SK-N-SH (cell line): ENCODE data around the gene TBRG1. TPM values are rescaled to one million over a fixed set of nuclear protein-coding genes. Genes with fewer than 3 reads are reported as not detected.

Experiments
- CTCF ChIA-PET: fragments of 300-600, 350-600 bp; formaldehyde crosslinking; extraction: SDS; loops from one replicate; lab custom pipeline; 2021; lab: Yijun Ruan, JAX
- POLR2A ChIA-PET: fragments of 350-600 bp; sonication (Branson Sonifier 250); formaldehyde crosslinking; extraction: SDS; loops from one replicate; lab custom pipeline; 2020; ENCODE audit warnings: antibody characterized with exemption, inconsistent platforms; lab: Yijun Ruan, JAX
- DNase-seq: peaks from one replicate; pipeline ENCODE4 v3.0.0; 2012
- H2AFZ ChIP-seq: fragments of 200-600 bp; sonication (generic); 2 replicates; pipeline ENCODE4 v1.8.1; 2016; ENCODE audit warnings: antibody characterized with exemption, mild to moderate bottlenecking, low read depth
- H3F3A ChIP-seq: fragments of 200-600 bp; sonication (generic); replicated peaks from 2 replicates; pipeline ENCODE3; 2016; ENCODE audit warnings: antibody characterized with exemption, mild to moderate bottlenecking; ENCODE audit not compliant: insufficient read depth
- H3K27ac ChIP-seq, 2 experiments: fragments of 200-500 bp in 1 of 2; fragments of 200-600 bp in 1 of 2; sonication (Bioruptor generic) in 1 of 2; sonication (generic), shearing (Covaris generic) in 1 of 2; 2 replicates each; pipeline versions ENCODE4 v1.5.1 to v1.6.1; 2014 to 2016; ENCODE audit warnings: low read depth in 2 of 2, inconsistent platforms in 1 of 2, low read length in 1 of 2, mild to moderate bottlenecking in 1 of 2, mixed read lengths in 1 of 2
- H3K27me3 ChIP-seq: fragments of 200-600 bp; sonication (generic), shearing (Covaris generic); 2 replicates; pipeline ENCODE4 v1.6.1; 2016; ENCODE audit warnings: mixed run types; ENCODE audit not compliant: insufficient read depth
- H3K36me3 ChIP-seq, 2 experiments: fragments of 200-500 bp in 1 of 2; fragments of 200-600 bp in 1 of 2; sonication (Bioruptor generic) in 1 of 2; sonication (generic) in 1 of 2; replicated peaks in 1 of 2; 2 replicates each; pipeline versions ENCODE3 to v1.5.1; 2014 to 2016; ENCODE audit warnings: low read length in 1 of 2, mild to moderate bottlenecking in 1 of 2; ENCODE audit not compliant: insufficient read depth in 2 of 2, control insufficient read depth in 1 of 2
- H3K4me1 ChIP-seq, 2 experiments: fragments of 200-500 bp in 1 of 2; fragments of 200-600 bp in 1 of 2; sonication (Bioruptor generic) in 1 of 2; sonication (generic), shearing (Covaris generic) in 1 of 2; 2 replicates each; pipeline versions ENCODE4 v1.5.1 to v1.6.1; 2014 to 2016; ENCODE audit warnings: low read depth in 1 of 2, low read length in 1 of 2, mixed run types in 1 of 2; ENCODE audit not compliant: insufficient read depth in 2 of 2, control insufficient read depth in 1 of 2
- H3K4me2 ChIP-seq: fragments of 200-600 bp; sonication (generic), shearing (Covaris generic); 2 replicates; pipeline ENCODE4 v1.6.1; 2017; ENCODE audit warnings: mixed run types
- H3K4me3 ChIP-seq, 2 experiments: fragments of 200-500 bp in 1 of 2; fragments of 200-600 bp in 1 of 2; sonication (Bioruptor generic) in 1 of 2; sonication (generic), shearing (Covaris generic) in 1 of 2; 2 replicates each; pipeline versions ENCODE4 v1.5.1 to v1.8.1; 2014 to 2016; ENCODE audit warnings: low read depth in 2 of 2, inconsistent platforms in 1 of 2, low read length in 1 of 2, mild to moderate bottlenecking in 1 of 2, mixed read lengths in 1 of 2, moderate library complexity in 1 of 2
- H3K79me2 ChIP-seq: fragments of 200-600 bp; sonication (generic); 2 replicates; pipeline ENCODE4 v1.8.1; 2017; ENCODE audit warnings: mild to moderate bottlenecking; ENCODE audit not compliant: insufficient read depth
- H3K9ac ChIP-seq: fragments of 200-600 bp; sonication (generic); 2 replicates; pipeline ENCODE4 v1.6.1; 2017; ENCODE audit warnings: mixed run types
- H3K9me2 ChIP-seq: fragments of 200-600 bp; sonication (generic); 2 replicates; pipeline ENCODE4 v1.6.1; 2017; ENCODE audit warnings: mixed run types
- H3K9me3 ChIP-seq: fragments of 200-600 bp; sonication (generic); 2 replicates; pipeline ENCODE4 v1.6.1; 2017; ENCODE audit warnings: mixed run types, mild to moderate bottlenecking, moderate library complexity
- H4K20me1 ChIP-seq: fragments of 200-600 bp; sonication (generic); 2 replicates; pipeline ENCODE4 v1.6.1; 2017; ENCODE audit warnings: mild to moderate bottlenecking, mixed run types; ENCODE audit not compliant: insufficient read depth
- EP300 ChIP-seq, 2 experiments: IDR thresholded peaks; 2 replicates each; pipeline versions ENCODE4 v1.4.0 to v1.6.1; 2012; ENCODE audit warnings: borderline replicate concordance in 1 of 2, low read depth in 1 of 2, low read length in 1 of 2
- GATA2 ChIP-seq: sonication (generic); formaldehyde crosslinking; IDR thresholded peaks from 2 replicates; pipeline ENCODE4 v1.5.0; 2020; ENCODE audit warnings: mild to moderate bottlenecking, missing genetic modification reagents
- IRF3 ChIP-seq: fragments of 150-350 bp; IDR thresholded peaks from 2 replicates; pipeline ENCODE4 v1.6.1; 2016; ENCODE audit warnings: mild to moderate bottlenecking, low read depth, low read length
- MXI1 ChIP-seq: IDR thresholded peaks from 2 replicates; pipeline ENCODE4 v1.6.1; 2012; ENCODE audit warnings: mild to moderate bottlenecking, low read depth, low read length, improper control_type of control experiment
- NFIC ChIP-seq: IDR thresholded peaks from 2 replicates; pipeline ENCODE4 v1.4.0; 2012; ENCODE audit warnings: borderline replicate concordance
- RFX5 ChIP-seq: IDR thresholded peaks from 2 replicates; pipeline ENCODE4 v1.6.1; 2012; ENCODE audit warnings: mild to moderate bottlenecking, improper control_type of control experiment, low read length
- RXRA ChIP-seq: IDR thresholded peaks from 2 replicates; pipeline ENCODE4 v1.4.0; 2012; ENCODE audit warnings: low read depth, mild to moderate bottlenecking, borderline replicate concordance
- SMC3 ChIP-seq: IDR thresholded peaks from 2 replicates; pipeline ENCODE4 v1.6.1; 2012; ENCODE audit warnings: low read depth, low read length, improper control_type of control experiment
- TAF1 ChIP-seq: IDR thresholded peaks from 2 replicates; pipeline ENCODE4 v1.6.1; 2012; ENCODE audit warnings: low read depth, mild to moderate bottlenecking, low read length, moderate library complexity, borderline replicate concordance
- TCF12 ChIP-seq: IDR thresholded peaks from 2 replicates; pipeline ENCODE4 v1.4.0; 2012
- USF1 ChIP-seq: IDR thresholded peaks from 2 replicates; pipeline ENCODE4 v1.4.0; 2012; ENCODE audit warnings: low read depth, borderline replicate concordance
- USF2 ChIP-seq: fragments of 150-350 bp; IDR thresholded peaks from 2 replicates; pipeline ENCODE4 v1.6.1; 2017; ENCODE audit warnings: antibody characterized with exemption, low read length, low read depth, borderline replicate concordance
- YY1 ChIP-seq: IDR thresholded peaks from 2 replicates; pipeline ENCODE4 v1.4.0; 2012; ENCODE audit warnings: low read depth, mild to moderate bottlenecking
- WGBS: methylation state at CpG from one replicate; pipeline ENCODE4 v1.1.6; 2017; ENCODE audit warnings: low lambda C conversion rate; 5-methylcytosine and 5-hydroxymethylcytosine counted together
- polyA plus RNA-seq, 3 experiments: library from polyadenylated mRNA; depleted of rRNA; stranded (reverse); fragments of >200 nt; gene quantifications; 2 replicates each; pipeline ENCODE4 v1.2.3, GENCODE V29; 2012
- TF ChIP-seq, protein P1 (sequence below): IDR thresholded peaks from 2 replicates; pipeline ENCODE4 v1.4.0; 2012; ENCODE audit warnings: low read depth, borderline replicate concordance
- TF ChIP-seq, protein P2 (sequence below): IDR thresholded peaks from 2 replicates; pipeline ENCODE4 v1.6.1; 2012; ENCODE audit warnings: mild to moderate bottlenecking, low read depth, low read length, moderate library complexity

Gene TBRG1
- polyA plus RNA-seq, 1 of the 3 experiments (the other 2 are of a cell fraction), result 22.0 TPM

GRCh38 chr11:124640666-124641065, 18.0 kb downstream of the TBRG1 start (continued):
- TF ChIP-seq IRF3 (no peak), RXRA (no peak), GATA2 (no peak), USF1 (no peak)
- TF ChIP-seq, protein P1, sequence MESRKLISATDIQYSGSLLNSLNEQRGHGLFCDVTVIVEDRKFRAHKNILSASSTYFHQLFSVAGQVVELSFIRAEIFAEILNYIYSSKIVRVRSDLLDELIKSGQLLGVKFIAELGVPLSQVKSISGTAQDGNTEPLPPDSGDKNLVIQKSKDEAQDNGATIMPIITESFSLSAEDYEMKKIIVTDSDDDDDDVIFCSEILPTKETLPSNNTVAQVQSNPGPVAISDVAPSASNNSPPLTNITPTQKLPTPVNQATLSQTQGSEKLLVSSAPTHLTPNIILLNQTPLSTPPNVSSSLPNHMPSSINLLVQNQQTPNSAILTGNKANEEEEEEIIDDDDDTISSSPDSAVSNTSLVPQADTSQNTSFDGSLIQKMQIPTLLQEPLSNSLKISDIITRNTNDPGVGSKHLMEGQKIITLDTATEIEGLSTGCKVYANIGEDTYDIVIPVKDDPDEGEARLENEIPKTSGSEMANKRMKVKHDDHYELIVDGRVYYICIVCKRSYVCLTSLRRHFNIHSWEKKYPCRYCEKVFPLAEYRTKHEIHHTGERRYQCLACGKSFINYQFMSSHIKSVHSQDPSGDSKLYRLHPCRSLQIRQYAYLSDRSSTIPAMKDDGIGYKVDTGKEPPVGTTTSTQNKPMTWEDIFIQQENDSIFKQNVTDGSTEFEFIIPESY, result no peak

DNA sequence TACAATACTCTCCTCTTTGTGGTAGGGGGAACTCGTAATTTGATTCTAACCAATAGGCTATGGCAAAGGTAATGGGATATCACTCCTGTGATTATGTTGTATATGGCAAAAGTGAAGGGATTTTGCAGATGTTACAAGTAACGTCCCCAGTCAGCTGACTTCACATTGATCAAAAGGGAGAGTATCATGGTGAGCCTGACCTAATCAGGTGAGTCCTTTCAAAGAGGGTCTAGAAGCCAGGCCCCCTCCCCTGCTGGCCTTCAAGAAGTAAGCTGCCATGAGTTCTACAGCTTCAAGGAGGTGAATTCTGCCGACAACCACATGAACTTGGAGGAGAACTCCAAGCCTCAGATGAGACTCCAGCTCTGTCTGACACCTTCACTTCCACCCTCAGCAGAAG, 20.0 kb downstream of the TBRG1 start:
- H4K20me1 ChIP-seq, result no peaks in the 10 kb centered on the region
- H3K9me2 ChIP-seq, result no peaks in the 10 kb centered on the region
- TF ChIP-seq EP300 (IDR thresholded peaks at IDR 0.05; ENCODE audit: borderline replicate concordance in 1 of 2, low read depth in 1 of 2, low read length in 1 of 2), result no peak
- no peak for TF ChIP-seq NFIC
- no peak for TF ChIP-seq SMC3
- TF ChIP-seq TCF12, result no peak
- TF ChIP-seq MXI1, result no peak
- no peak for TF ChIP-seq TAF1
- TF ChIP-seq YY1, result no peak
- no peak for TF ChIP-seq USF2
- TF ChIP-seq, protein P2, sequence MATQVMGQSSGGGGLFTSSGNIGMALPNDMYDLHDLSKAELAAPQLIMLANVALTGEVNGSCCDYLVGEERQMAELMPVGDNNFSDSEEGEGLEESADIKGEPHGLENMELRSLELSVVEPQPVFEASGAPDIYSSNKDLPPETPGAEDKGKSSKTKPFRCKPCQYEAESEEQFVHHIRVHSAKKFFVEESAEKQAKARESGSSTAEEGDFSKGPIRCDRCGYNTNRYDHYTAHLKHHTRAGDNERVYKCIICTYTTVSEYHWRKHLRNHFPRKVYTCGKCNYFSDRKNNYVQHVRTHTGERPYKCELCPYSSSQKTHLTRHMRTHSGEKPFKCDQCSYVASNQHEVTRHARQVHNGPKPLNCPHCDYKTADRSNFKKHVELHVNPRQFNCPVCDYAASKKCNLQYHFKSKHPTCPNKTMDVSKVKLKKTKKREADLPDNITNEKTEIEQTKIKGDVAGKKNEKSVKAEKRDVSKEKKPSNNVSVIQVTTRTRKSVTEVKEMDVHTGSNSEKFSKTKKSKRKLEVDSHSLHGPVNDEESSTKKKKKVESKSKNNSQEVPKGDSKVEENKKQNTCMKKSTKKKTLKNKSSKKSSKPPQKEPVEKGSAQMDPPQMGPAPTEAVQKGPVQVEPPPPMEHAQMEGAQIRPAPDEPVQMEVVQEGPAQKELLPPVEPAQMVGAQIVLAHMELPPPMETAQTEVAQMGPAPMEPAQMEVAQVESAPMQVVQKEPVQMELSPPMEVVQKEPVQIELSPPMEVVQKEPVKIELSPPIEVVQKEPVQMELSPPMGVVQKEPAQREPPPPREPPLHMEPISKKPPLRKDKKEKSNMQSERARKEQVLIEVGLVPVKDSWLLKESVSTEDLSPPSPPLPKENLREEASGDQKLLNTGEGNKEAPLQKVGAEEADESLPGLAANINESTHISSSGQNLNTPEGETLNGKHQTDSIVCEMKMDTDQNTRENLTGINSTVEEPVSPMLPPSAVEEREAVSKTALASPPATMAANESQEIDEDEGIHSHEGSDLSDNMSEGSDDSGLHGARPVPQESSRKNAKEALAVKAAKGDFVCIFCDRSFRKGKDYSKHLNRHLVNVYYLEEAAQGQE, result no peak
- no peak for TF ChIP-seq RFX5
- H3K27me3 ChIP-seq, result no peaks in the 10 kb centered on the region
- H3K9ac ChIP-seq, result no peak overlapping the region
- peaks cover 4 to 19% of the 10 kb centered on the region in 2 experiments for H3K36me3 ChIP-seq
- peaks cover 24% of the 10 kb centered on the region for H3F3A ChIP-seq
- H3K4me3 ChIP-seq, result no peak overlapping the region
- peak overlapping the region; percentile 31; the same call in 1 of the 2 replicates for H3K4me2 ChIP-seq
- no peak overlapping the region for H2AFZ ChIP-seq
- peaks cover 3 to 7% of the 10 kb centered on the region in 2 experiments; a peak in 1 of 4 replicates for H3K4me1 ChIP-seq
- POLR2A ChIA-PET, result interaction anchor here (0.8 kb wide), 1 partner anchor 14 kb away, joined by 4 read pairs; no protein-coding TSS in a partner anchor
- no peaks in the 10 kb centered on the region for H3K9me3 ChIP-seq
- no peak for DNase-seq
- 94% methylated on average over 3 of the region's 3 CpGs for WGBS
- no peaks in the 10 kb centered on the region for H3K79me2 ChIP-seq
- CTCF ChIA-PET, result interaction anchor here (0.9 to 6.7 kb wide), 8 partner anchors 11 to 224 kb away, joined by 3 to 44 read pairs (median 22); partner anchors contain the start of genes ESAM and ROBO3
- peak overlapping the region in 1 of 2 experiments; percentile 86; a peak in 2 of 4 replicates for H3K27ac ChIP-seq
